GM08714 (cell line): ENCODE results near the gene CTTNBP2NL.
"Not testable (repeated sequence)": the region's sequence is repeated elsewhere in the genome, so short reads cannot be mapped to it uniquely, and the experiment has no call there.

Source experiments
- H3K4me3 ChIP-seq: fragments of 200-500 bp; sonication (Bioruptor generic); 2 replicates; pipeline ENCODE4 v1.5.1; 2014; ENCODE audit warnings: mild to moderate bottlenecking, low read length, inconsistent platforms
- ZNF274 ChIP-seq: IDR thresholded peaks from 2 replicates; pipeline ENCODE4 v1.6.1; 2012; ENCODE audit warnings: mild to moderate bottlenecking, low read depth, low read length

CTTNBP2NL gene

GRCh38 chr1:112394743-112395062, 1.3 kb upstream of the CTTNBP2NL start:
- no peak for TF ChIP-seq ZNF274
- no peak overlapping the region for H3K4me3 ChIP-seq

GRCh38 chr1:112395256-112395820, 676 bp upstream of the CTTNBP2NL start:
- TF ChIP-seq ZNF274, result no peak
- H3K4me3 ChIP-seq, result peak overlapping the region; percentile 93

GRCh38 chr1:112396653-112397471, 848 bp downstream of the CTTNBP2NL start:
- peak overlapping the region; percentile 93 for H3K4me3 ChIP-seq
- TF ChIP-seq ZNF274, result no peak

- H3K4me3 ChIP-seq, result peak overlapping the region; percentile 93; the same call in 1 of the 2 replicates
- no peak for TF ChIP-seq ZNF274
These were observed 1.8 kb downstream of the CTTNBP2NL start for GRCh38 chr1:112397841-112398240.

GRCh38 chr1:112399456-112399855, 3.4 kb downstream of the CTTNBP2NL start:
- peak overlapping the region; percentile 36; the same call in 1 of the 2 replicates for H3K4me3 ChIP-seq
- no peak for TF ChIP-seq ZNF274

GRCh38 chr1:112400706-112401105, 4.7 kb downstream of the CTTNBP2NL start:
- not testable (repeated sequence) for H3K4me3 ChIP-seq

GRCh38 chr1:112402682-112403643, 6.9 kb downstream of the CTTNBP2NL start:
- TF ChIP-seq ZNF274, result no peak
- no peak overlapping the region for H3K4me3 ChIP-seq

GRCh38 chr1:112406771-112407170, 10.8 kb downstream of the CTTNBP2NL start:
- no peak for TF ChIP-seq ZNF274
- H3K4me3 ChIP-seq, result no peak overlapping the region

- no peak overlapping the region for H3K4me3 ChIP-seq
- no peak for TF ChIP-seq ZNF274
These were observed 13.4 kb downstream of the CTTNBP2NL start for GRCh38 chr1:112409414-112409813.

GRCh38 chr1:112410673-112411072, 14.7 kb downstream of the CTTNBP2NL start:
- TF ChIP-seq ZNF274, result no peak
- no peak overlapping the region for H3K4me3 ChIP-seq

GRCh38 chr1:112417271-112417670, 21.3 kb downstream of the CTTNBP2NL start:
- no peak for TF ChIP-seq ZNF274
- H3K4me3 ChIP-seq, result no peak overlapping the region

GRCh38 chr1:112418099-112418892, 22.3 kb downstream of the CTTNBP2NL start:
- no peak for TF ChIP-seq ZNF274
- H3K4me3 ChIP-seq, result no peak overlapping the region

- no peak for TF ChIP-seq ZNF274
- no peak overlapping the region for H3K4me3 ChIP-seq
These were observed 27.2 kb downstream of the CTTNBP2NL start for GRCh38 chr1:112423207-112423606.

GRCh38 chr1:112423666-112424065, 27.7 kb downstream of the CTTNBP2NL start:
- not testable (repeated sequence) for H3K4me3 ChIP-seq
